HCT116 (cell line): ENCODE data around the gene MED31. TPM values are rescaled to one million over a fixed set of nuclear protein-coding genes. Genes with fewer than 3 reads are reported as not detected.

Source experiments
- ATAC-seq: fragments of 200-7000 bp; cut with Tn5 transposase; 2 replicates; pipeline ENCODE4 v1.9.1; 2020; ENCODE audit warnings: mild to moderate bottlenecking, moderate library complexity
- BruUV-seq: library from RNA; stranded (reverse); fragments of 400-500 nt; replicated peaks from 2 replicates; lab custom pipeline; 2021; lab: Mats Ljungman, UMichigan
- CTCF ChIA-PET: fragments of 300-600 bp; sonication (Branson Sonifier 250); formaldehyde crosslinking; loops from one replicate; lab custom pipeline; 2021; ENCODE audit warnings: antibody characterized with exemption; lab: Charles Lee
- POLR2A ChIA-PET: fragments of 300-600, 350-600 bp; sonication (Branson Sonifier 250); formaldehyde crosslinking; loops from one replicate; lab custom pipeline; 2021; ENCODE audit warnings: antibody characterized with exemption; lab: Charles Lee
- RAD21 ChIA-PET, 2 experiments: fragments of 300-600 bp; sonication (Branson Sonifier 250); formaldehyde crosslinking; loops; one replicate each; lab custom pipeline; 2023; ENCODE audit warnings: low total read pairs in 2 of 2; ENCODE audit not compliant: uncharacterized antibody in 2 of 2, unreplicated experiment in 2 of 2, low non-redundant PET in 1 of 2; lab: Charles Lee
- DNase-seq: peaks from one replicate; pipeline ENCODE4 v3.0.0-alpha.2; 2010; ENCODE audit warnings: low read depth, low spot score
- H2AFZ ChIP-seq: fragments of 200-600 bp; shearing (Covaris generic), sonication (generic); 2 replicates; pipeline ENCODE4 v1.6.1; 2017; ENCODE audit warnings: low read depth, mixed run types, mixed read lengths, antibody characterized with exemption, low read length; ENCODE audit not compliant: poor library complexity, severe bottlenecking
- H3K27ac ChIP-seq: 2 replicates; pipeline ENCODE4 v1.5.1; 2012; ENCODE audit warnings: low read depth, low read length
- H3K27me3 ChIP-seq: fragments of 200-600 bp; sonication (generic); 2 replicates; pipeline ENCODE4 v1.6.1; 2016; ENCODE audit warnings: mixed run types, low read length, mixed read lengths; ENCODE audit not compliant: insufficient read depth
- H3K36me3 ChIP-seq, 2 experiments: fragments of 200-500 bp in 1 of 2; fragments of 200-600 bp in 1 of 2; sonication (Bioruptor generic) in 1 of 2; sonication (generic) in 1 of 2; 2 replicates each; pipeline versions ENCODE4 v1.5.1 to v1.6.1; 2014 to 2016; ENCODE audit warnings: low read length in 2 of 2, inconsistent platforms in 1 of 2, mixed read lengths in 1 of 2, mixed run types in 1 of 2; ENCODE audit not compliant: insufficient read depth in 2 of 2, control insufficient read depth in 1 of 2
- H3K4me1 ChIP-seq, 2 experiments: fragments of 200-600 bp in 1 of 2; sonication (generic) in 1 of 2; 2 replicates each; pipeline versions ENCODE4 v1.5.1 to v1.6.1; 2012 to 2017; ENCODE audit warnings: low read length in 2 of 2, inconsistent platforms in 1 of 2, mild to moderate bottlenecking in 1 of 2, mixed read lengths in 1 of 2, mixed run types in 1 of 2, moderate library complexity in 1 of 2; ENCODE audit not compliant: insufficient read depth in 2 of 2, control insufficient read depth in 1 of 2
- H3K4me2 ChIP-seq: fragments of 200-600 bp; sonication (generic); 2 replicates; pipeline ENCODE4 v1.6.1; 2017; ENCODE audit warnings: mixed run types, low read length, mixed read lengths
- H3K4me3 ChIP-seq, 2 experiments: fragments of 200-600 bp in 1 of 2; sonication (generic) in 1 of 2; replicated peaks in 1 of 2; 2 replicates each; pipeline ENCODE4 v1.5.1; 2011 to 2016; ENCODE audit warnings: low read length in 2 of 2, control low read depth in 1 of 2, low read depth in 1 of 2, mild to moderate bottlenecking in 1 of 2, mixed read lengths in 1 of 2, mixed run types in 1 of 2
- H3K79me2 ChIP-seq: fragments of 200-600 bp; sonication (generic); 2 replicates; pipeline ENCODE4 v1.6.1; 2017; ENCODE audit warnings: mild to moderate bottlenecking, mixed run types, low read length, moderate library complexity, mixed read lengths; ENCODE audit not compliant: insufficient read depth
- H3K9ac ChIP-seq: fragments of 200-600 bp; sonication (generic); 2 replicates; pipeline ENCODE4 v1.6.1; 2016; ENCODE audit warnings: low read length, mixed read lengths
- H3K9me2 ChIP-seq: fragments of 200-600 bp; sonication (generic), shearing (Covaris generic); 2 replicates; pipeline ENCODE4 v1.6.1; 2017; ENCODE audit warnings: mixed run types, mild to moderate bottlenecking, moderate library complexity; ENCODE audit not compliant: insufficient read depth
- H3K9me3 ChIP-seq, 2 experiments: fragments of 200-500 bp in 1 of 2; fragments of 200-600 bp in 1 of 2; sonication (Bioruptor generic) in 1 of 2; sonication (generic) in 1 of 2; 2 replicates each; pipeline ENCODE4 v1.6.1; 2014 to 2017; ENCODE audit warnings: low read length in 2 of 2, mixed read lengths in 2 of 2, inconsistent platforms in 1 of 2, low read depth in 1 of 2, mild to moderate bottlenecking in 1 of 2, mixed run types in 1 of 2, moderate library complexity in 1 of 2; ENCODE audit not compliant: control insufficient read depth in 1 of 2, insufficient read depth in 1 of 2
- H4K20me1 ChIP-seq: fragments of 200-600 bp; sonication (generic), shearing (Covaris generic); 2 replicates; pipeline ENCODE4 v1.6.1; 2017; ENCODE audit warnings: mixed run types, mild to moderate bottlenecking, moderate library complexity; ENCODE audit not compliant: insufficient read depth
- CBX3 ChIP-seq: IDR thresholded peaks from 2 replicates; pipeline ENCODE4 v1.6.1; 2012; ENCODE audit warnings: low read depth
- CEBPB ChIP-seq: IDR thresholded peaks from 2 replicates; pipeline ENCODE4 v1.6.1; 2012; ENCODE audit warnings: low read depth
- CTCF ChIP-seq, 3 experiments: fragments of 200-600 bp in 1 of 3; sonication (generic) in 1 of 3; IDR thresholded peaks in 2 of 3; conservative IDR thresholded peaks in 1 of 3; 2 replicates each; pipeline ENCODE4 v1.5.1; 2012 to 2017; ENCODE audit warnings: low read depth in 2 of 3, low read length in 2 of 3, antibody characterized with exemption in 1 of 3, borderline replicate concordance in 1 of 3, control low read depth in 1 of 3, mild to moderate bottlenecking in 1 of 3, mixed read lengths in 1 of 3, mixed run types in 1 of 3, moderate library complexity in 1 of 3; ENCODE audit not compliant: insufficient read depth in 1 of 3
- EGR1 ChIP-seq: IDR thresholded peaks from 2 replicates; pipeline ENCODE4 v1.6.1; 2012; ENCODE audit warnings: low read depth
- EZH2phosphoT487 ChIP-seq: fragments of 200-600 bp; IDR thresholded peaks from 2 replicates; pipeline ENCODE4 v1.6.1; 2018; ENCODE audit warnings: antibody characterized with exemption, borderline replicate concordance
- JUND ChIP-seq: IDR thresholded peaks from 2 replicates; pipeline ENCODE4 v1.6.1; 2012
- MAX ChIP-seq: IDR thresholded peaks from 2 replicates; pipeline ENCODE4 v1.6.1; 2012
- POLR2A ChIP-seq: IDR thresholded peaks from 2 replicates; pipeline ENCODE4 v1.7.0; 2011; ENCODE audit warnings: borderline replicate concordance; ENCODE audit not compliant: insufficient read depth, insufficient read length; ENCODE audit errors: extremely low read depth
- RAD21 ChIP-seq: IDR thresholded peaks from 2 replicates; pipeline ENCODE4 v1.6.1; 2012; ENCODE audit warnings: low read depth, mild to moderate bottlenecking
- REST ChIP-seq: IDR thresholded peaks from 2 replicates; pipeline ENCODE4 v1.6.1; 2012; ENCODE audit warnings: low read depth
- TCF7L2 ChIP-seq: IDR thresholded peaks from 2 replicates; pipeline ENCODE4 v1.7.0; 2011; ENCODE audit warnings: borderline replicate concordance, inconsistent platforms; ENCODE audit not compliant: insufficient read depth, insufficient read length; ENCODE audit errors: extremely low read depth
- YY1 ChIP-seq: IDR thresholded peaks from 2 replicates; pipeline ENCODE4 v1.6.1; 2011; ENCODE audit warnings: low read length, low read depth, moderate library complexity, mild to moderate bottlenecking; ENCODE audit not compliant: insufficient replicate concordance; ENCODE audit errors: extremely low read depth
- ZBTB33 ChIP-seq: IDR thresholded peaks from 2 replicates; pipeline ENCODE4 v1.6.1; 2011; ENCODE audit warnings: mild to moderate bottlenecking, low read length, moderate library complexity; ENCODE audit not compliant: insufficient replicate concordance; ENCODE audit errors: extremely low read depth
- ZFX ChIP-seq: fragments of 450-650 bp; IDR thresholded peaks from 2 replicates; pipeline ENCODE4 v1.6.1; 2017
- ZNF274 ChIP-seq: fragments of 200-500 bp; sonication (Bioruptor generic); IDR thresholded peaks from 2 replicates; pipeline ENCODE4 v1.6.1; 2014; ENCODE audit warnings: mild to moderate bottlenecking, low read depth, low read length, inconsistent platforms
- intact Hi-C: fragments of 100-400 bp; cut with micrococcal nuclease; formaldehyde crosslinking; loops from 2 replicates; pipeline ENCODE4 v1.10.0; 2022
- total RNA-seq: library from RNA; stranded (reverse); gene quantifications from one replicate; pipeline ENCODE4 v1.2.1, GENCODE V29; 2021; ENCODE audit not compliant: unreplicated experiment

The MED31 gene
- total RNA-seq, 1 experiment from 2014 or later = 20.3 TPM

- TF ChIP-seq REST (no peak), CBX3 (no peak), MAX (no peak), JUND (no peak), EGR1 (no peak)
Measured at GRCh38 chr17:6637458-6637840, 14.0 kb downstream of the MED31 start (continued).

GRCh38 chr17:6636616-6637457 is 14.6 kb downstream of the MED31 start:
- Histone ChIP-seq H3K9me2 (no peaks in the 10 kb centered on the region), H2AFZ (no peak overlapping the region), H4K20me1 (no peaks in the 10 kb centered on the region), H3K9ac (no peak overlapping the region), H3K79me2 (peaks cover 27% of the 10 kb centered on the region), H3K4me2 (no peak overlapping the region), H3K27ac (no peak overlapping the region), H3K36me3 (peaks cover 17 to 18% of the 10 kb centered on the region in 2 experiments; a peak in 3 of 4 replicates), H3K4me3 (no peak overlapping the region), H3K9me3 (no peaks in the 10 kb centered on the region), H3K27me3 (no peaks in the 10 kb centered on the region), H3K4me1 (peaks cover 7 to 15% of the 10 kb centered on the region in 2 experiments; a peak in 3 of 4 replicates)
- BruUV-seq = no TSS peak
- POLR2A ChIA-PET = no interaction called here
- CTCF ChIA-PET = no interaction called here
- DNase-seq = no peak
- RAD21 ChIA-PET = no interaction called here
- no peak for ATAC-seq
- intact Hi-C loops = no loop called here
- TF ChIP-seq CEBPB = no peak
- TF ChIP-seq EZH2phosphoT487 = no peak
- no peak for TF ChIP-seq CBX3
- TF ChIP-seq MAX = no peak
- no peak for TF ChIP-seq ZFX
- no peak for TF ChIP-seq ZBTB33
- no peak for TF ChIP-seq ZNF274
- TF ChIP-seq JUND = no peak
- TF ChIP-seq POLR2A = no peak
- TF ChIP-seq CTCF (IDR thresholded peaks at IDR 0.05 in 2 of 3, conservative IDR thresholded peaks at IDR 0.05 in 1 of 3; ENCODE audit: borderline replicate concordance in 1 of 3, insufficient read depth in 1 of 3, low read depth in 2 of 3, low read length in 2 of 3) = no peak
- no peak for TF ChIP-seq TCF7L2
- TF ChIP-seq YY1 = no peak
- no peak for TF ChIP-seq RAD21
